Measurements from ENCODE around the gene SLC43A2.

SLC43A2 gene

GRCh38 chr17:1612400-1612799 lies 16.2 kb downstream of the SLC43A2 start:
- no peaks in the 10 kb centered on the region for H3K4me1 ChIP-seq (ENCODE audit: insufficient read depth, low read length)
- no peaks in the 10 kb centered on the region for H3K9me3 ChIP-seq (ENCODE audit: low read length)
- no peak overlapping the region for H3K4me3 ChIP-seq (ENCODE audit: low read depth in 1 of 2, low read length in 2 of 2)
- no peaks in the 10 kb centered on the region for H3K36me3 ChIP-seq (ENCODE audit: insufficient read depth, low read length)
- no peak overlapping the region for H3K9ac ChIP-seq (ENCODE audit: low read length)
- H3K27me3 ChIP-seq (ENCODE audit: control insufficient read depth in 1 of 2, insufficient read depth in 2 of 2, low read length in 2 of 2): no peaks in the 10 kb centered on the region
- H3K27ac ChIP-seq (ENCODE audit: low read depth, low read length): no peak overlapping the region

- H3K4me1 ChIP-seq (ENCODE audit: insufficient read depth, low read length): no peaks in the 10 kb centered on the region
- H3K36me3 ChIP-seq (ENCODE audit: insufficient read depth, low read length): no peaks in the 10 kb centered on the region
- H3K27ac ChIP-seq (ENCODE audit: low read depth, low read length): no peak overlapping the region
- H3K27me3 ChIP-seq (ENCODE audit: control insufficient read depth in 1 of 2, insufficient read depth in 2 of 2, low read length in 2 of 2): no peaks in the 10 kb centered on the region
- no peak overlapping the region for H3K9ac ChIP-seq (ENCODE audit: low read length)
- H3K9me3 ChIP-seq (ENCODE audit: low read length): no peaks in the 10 kb centered on the region
- H3K4me3 ChIP-seq (ENCODE audit: low read depth in 1 of 2, low read length in 2 of 2): no peak overlapping the region
Observed at GRCh38 chr17:1611715-1612114, 16.9 kb downstream of the SLC43A2 start.

GRCh38 chr17:1608676-1609075 lies 20.0 kb downstream of the SLC43A2 start:
- Histone ChIP-seq H3K4me1 (ENCODE audit: insufficient read depth, low read length) (no peaks in the 10 kb centered on the region), H3K27ac (ENCODE audit: low read depth, low read length) (no peak overlapping the region), H3K36me3 (ENCODE audit: insufficient read depth, low read length) (no peaks in the 10 kb centered on the region)

GRCh38 chr17:1607971-1608320 lies 20.7 kb downstream of the SLC43A2 start:
- Histone ChIP-seq H3K9ac (ENCODE audit: low read length) (no peak overlapping the region), H3K9me3 (ENCODE audit: low read length) (no peaks in the 10 kb centered on the region), H3K27me3 (ENCODE audit: control insufficient read depth in 1 of 2, insufficient read depth in 2 of 2, low read length in 2 of 2) (no peaks in the 10 kb centered on the region), H3K4me3 (ENCODE audit: low read depth in 1 of 2, low read length in 2 of 2) (no peak overlapping the region), H3K27ac (ENCODE audit: low read depth, low read length) (no peak overlapping the region), H3K4me1 (ENCODE audit: insufficient read depth, low read length) (no peaks in the 10 kb centered on the region), H3K36me3 (ENCODE audit: insufficient read depth, low read length) (no peaks in the 10 kb centered on the region)

More at GRCh38 chr17:1608676-1609075, 20.0 kb downstream of the SLC43A2 start:
- H3K9ac ChIP-seq (ENCODE audit: low read length): no peak overlapping the region
- H3K4me3 ChIP-seq (ENCODE audit: low read depth in 1 of 2, low read length in 2 of 2): no peak overlapping the region
- no peaks in the 10 kb centered on the region for H3K27me3 ChIP-seq (ENCODE audit: control insufficient read depth in 1 of 2, insufficient read depth in 2 of 2, low read length in 2 of 2)
- no peaks in the 10 kb centered on the region for H3K9me3 ChIP-seq (ENCODE audit: low read length)

GRCh38 chr17:1606352-1606985 lies 22.2 kb downstream of the SLC43A2 start:
- no peaks in the 10 kb centered on the region for H3K36me3 ChIP-seq (ENCODE audit: insufficient read depth, low read length)
- no peak overlapping the region for H3K9ac ChIP-seq (ENCODE audit: low read length)
- no peaks in the 10 kb centered on the region for H3K4me1 ChIP-seq (ENCODE audit: insufficient read depth, low read length)
- no peak overlapping the region for H3K27ac ChIP-seq (ENCODE audit: low read depth, low read length)
- no peaks in the 10 kb centered on the region for H3K27me3 ChIP-seq (ENCODE audit: control insufficient read depth in 1 of 2, insufficient read depth in 2 of 2, low read length in 2 of 2)
- no peaks in the 10 kb centered on the region for H3K9me3 ChIP-seq (ENCODE audit: low read length)
- H3K4me3 ChIP-seq (ENCODE audit: low read depth in 1 of 2, low read length in 2 of 2): no peak overlapping the region

GRCh38 chr17:1605681-1606351 lies 22.8 kb downstream of the SLC43A2 start:
- Histone ChIP-seq H3K9me3 (ENCODE audit: low read length) (no peaks in the 10 kb centered on the region), H3K4me1 (ENCODE audit: insufficient read depth, low read length) (no peaks in the 10 kb centered on the region), H3K27ac (ENCODE audit: low read depth, low read length) (no peak overlapping the region), H3K36me3 (ENCODE audit: insufficient read depth, low read length) (no peaks in the 10 kb centered on the region), H3K4me3 (ENCODE audit: low read depth in 1 of 2, low read length in 2 of 2) (no peak overlapping the region), H3K27me3 (ENCODE audit: control insufficient read depth in 1 of 2, insufficient read depth in 2 of 2, low read length in 2 of 2) (no peaks in the 10 kb centered on the region), H3K9ac (ENCODE audit: low read length) (no peak overlapping the region)

GRCh38 chr17:1604831-1605528 lies 23.7 kb downstream of the SLC43A2 start:
- no peaks in the 10 kb centered on the region for H3K9me3 ChIP-seq (ENCODE audit: low read length)
- no peaks in the 10 kb centered on the region for H3K36me3 ChIP-seq (ENCODE audit: insufficient read depth, low read length)
- no peak overlapping the region for H3K4me3 ChIP-seq (ENCODE audit: low read depth in 1 of 2, low read length in 2 of 2)
- no peaks in the 10 kb centered on the region for H3K4me1 ChIP-seq (ENCODE audit: insufficient read depth, low read length)
- no peaks in the 10 kb centered on the region for H3K27me3 ChIP-seq (ENCODE audit: control insufficient read depth in 1 of 2, insufficient read depth in 2 of 2, low read length in 2 of 2)
- H3K9ac ChIP-seq (ENCODE audit: low read length): no peak overlapping the region
- no peak overlapping the region for H3K27ac ChIP-seq (ENCODE audit: low read depth, low read length)

- H3K27ac ChIP-seq (ENCODE audit: low read depth, low read length): no peak overlapping the region
- H3K4me1 ChIP-seq (ENCODE audit: insufficient read depth, low read length): no peaks in the 10 kb centered on the region
- H3K36me3 ChIP-seq (ENCODE audit: insufficient read depth, low read length): no peaks in the 10 kb centered on the region
Observed at GRCh38 chr17:1601571-1601970, 27.1 kb downstream of the SLC43A2 start.

GRCh38 chr17:1598399-1599095 lies 30.1 kb downstream of the SLC43A2 start:
- no peak overlapping the region for H3K27ac ChIP-seq (ENCODE audit: low read depth, low read length)
- H3K4me1 ChIP-seq (ENCODE audit: insufficient read depth, low read length): no peaks in the 10 kb centered on the region
- H3K4me3 ChIP-seq (ENCODE audit: low read depth in 1 of 2, low read length in 2 of 2): no peak overlapping the region
- H3K9me3 ChIP-seq (ENCODE audit: low read length): no peaks in the 10 kb centered on the region
- H3K27me3 ChIP-seq (ENCODE audit: control insufficient read depth in 1 of 2, insufficient read depth in 2 of 2, low read length in 2 of 2): no peaks in the 10 kb centered on the region
- no peaks in the 10 kb centered on the region for H3K36me3 ChIP-seq (ENCODE audit: insufficient read depth, low read length)
- no peak overlapping the region for H3K9ac ChIP-seq (ENCODE audit: low read length)

More at GRCh38 chr17:1601571-1601970, 27.1 kb downstream of the SLC43A2 start:
- no peaks in the 10 kb centered on the region for H3K27me3 ChIP-seq (ENCODE audit: control insufficient read depth in 1 of 2, insufficient read depth in 2 of 2, low read length in 2 of 2)
- H3K9me3 ChIP-seq (ENCODE audit: low read length): no peaks in the 10 kb centered on the region
- no peak overlapping the region for H3K9ac ChIP-seq (ENCODE audit: low read length)
- no peak overlapping the region for H3K4me3 ChIP-seq (ENCODE audit: low read depth in 1 of 2, low read length in 2 of 2)

GRCh38 chr17:1597861-1598342 lies 30.7 kb downstream of the SLC43A2 start:
- Histone ChIP-seq H3K4me3 (ENCODE audit: low read depth in 1 of 2, low read length in 2 of 2) (no peak overlapping the region), H3K36me3 (ENCODE audit: insufficient read depth, low read length) (no peaks in the 10 kb centered on the region), H3K27me3 (ENCODE audit: control insufficient read depth in 1 of 2, insufficient read depth in 2 of 2, low read length in 2 of 2) (no peaks in the 10 kb centered on the region), H3K4me1 (ENCODE audit: insufficient read depth, low read length) (no peaks in the 10 kb centered on the region), H3K27ac (ENCODE audit: low read depth, low read length) (no peak overlapping the region), H3K9ac (ENCODE audit: low read length) (no peak overlapping the region), H3K9me3 (ENCODE audit: low read length) (no peaks in the 10 kb centered on the region)

- no peak overlapping the region for H3K9ac ChIP-seq (ENCODE audit: low read length)
- no peaks in the 10 kb centered on the region for H3K27me3 ChIP-seq (ENCODE audit: control insufficient read depth in 1 of 2, insufficient read depth in 2 of 2, low read length in 2 of 2)
- H3K9me3 ChIP-seq (ENCODE audit: low read length): no peaks in the 10 kb centered on the region
- H3K36me3 ChIP-seq (ENCODE audit: insufficient read depth, low read length): no peaks in the 10 kb centered on the region
- H3K4me1 ChIP-seq (ENCODE audit: insufficient read depth, low read length): peaks cover 10% of the 10 kb centered on the region
- H3K27ac ChIP-seq (ENCODE audit: low read depth, low read length): no peak overlapping the region
- H3K4me3 ChIP-seq (ENCODE audit: low read depth in 1 of 2, low read length in 2 of 2): no peak overlapping the region
Observed at GRCh38 chr17:1593630-1593931, 35.1 kb downstream of the SLC43A2 start.
